Stimulated activated CD8-positive, alpha-beta memory T cell treated with anti-CD3 and anti-CD28 coated beads, Interleukin-12 subunit alpha, Interleukin-12 subunit beta, amount 100 ng/mL, for 24 hours (primary cell): ENCODE measurements around the gene FBXO31.
"Not testable (repeated sequence)": the region's sequence is repeated elsewhere in the genome, so short reads cannot be mapped to it uniquely, and the experiment has no call there.

ENCODE experiments used
- DNase-seq: peaks from one replicate; pipeline ENCODE4 v3.0.0-alpha.2; 2020; ENCODE audit errors: extremely low read depth

The FBXO31 gene

GRCh38 chr16:87384875-87385167 lies 1.2 kb upstream of the FBXO31 start:
- not testable (repeated sequence) for DNase-seq

GRCh38 chr16:87384162-87384874 lies 742 bp upstream of the FBXO31 start:
- no peak for DNase-seq

- no peak for DNase-seq
Measured at GRCh38 chr16:87382023-87382785, 1.4 kb downstream of the FBXO31 start.

GRCh38 chr16:87380881-87381280 lies 2.7 kb downstream of the FBXO31 start:
- no peak for DNase-seq

GRCh38 chr16:87380403-87380802 lies 3.2 kb downstream of the FBXO31 start:
- no peak for DNase-seq

- DNase-seq: not testable (repeated sequence)
Measured at GRCh38 chr16:87379312-87379752, 4.2 kb downstream of the FBXO31 start.

GRCh38 chr16:87376660-87377059 lies 6.9 kb downstream of the FBXO31 start:
- no peak for DNase-seq

- no peak for DNase-seq
Measured at GRCh38 chr16:87375426-87376135, 8.0 kb downstream of the FBXO31 start.

- DNase-seq: no peak
Measured at GRCh38 chr16:87374313-87374712, 9.3 kb downstream of the FBXO31 start.

- no peak for DNase-seq
Measured at GRCh38 chr16:87372305-87372704, 11.3 kb downstream of the FBXO31 start.

GRCh38 chr16:87371261-87371866 lies 12.2 kb downstream of the FBXO31 start:
- DNase-seq: no peak

- no peak for DNase-seq
Measured at GRCh38 chr16:87369796-87370719, 13.5 kb downstream of the FBXO31 start.

- DNase-seq: no peak
Measured at GRCh38 chr16:87369117-87369765, 14.3 kb downstream of the FBXO31 start.

- no peak for DNase-seq
Measured at GRCh38 chr16:87368029-87368770, 15.4 kb downstream of the FBXO31 start.

GRCh38 chr16:87367529-87367928 lies 16.0 kb downstream of the FBXO31 start:
- DNase-seq: no peak

GRCh38 chr16:87366930-87367329 lies 16.6 kb downstream of the FBXO31 start:
- no peak for DNase-seq

GRCh38 chr16:87366288-87366687 lies 17.3 kb downstream of the FBXO31 start:
- no peak for DNase-seq

- no peak for DNase-seq
Measured at GRCh38 chr16:87365021-87365713, 18.4 kb downstream of the FBXO31 start.

- DNase-seq: no peak
Measured at GRCh38 chr16:87363771-87364455, 19.7 kb downstream of the FBXO31 start.
